Activated CD4-positive, alpha-beta T cell treated with anti-CD3 and anti-CD28 coated beads, Interleukin-2, Interleukin-6, amounts not matched to agents 100 ng/mL and 50 ng/mL, durations not matched to agents 16 hours and 8 hours (primary cell): ENCODE results near the gene P4HA3.
A peak's percentile ranks its signal among the peaks of the same experiment; 100 is the strongest.
"Not testable (repeated sequence)": the region's sequence is repeated elsewhere in the genome, so short reads cannot be mapped to it uniquely, and the experiment has no call there.

Source experiments
- DNase-seq: peaks from one replicate; pipeline ENCODE4 v3.0.0-alpha.2; 2020

The P4HA3 gene

DNA sequence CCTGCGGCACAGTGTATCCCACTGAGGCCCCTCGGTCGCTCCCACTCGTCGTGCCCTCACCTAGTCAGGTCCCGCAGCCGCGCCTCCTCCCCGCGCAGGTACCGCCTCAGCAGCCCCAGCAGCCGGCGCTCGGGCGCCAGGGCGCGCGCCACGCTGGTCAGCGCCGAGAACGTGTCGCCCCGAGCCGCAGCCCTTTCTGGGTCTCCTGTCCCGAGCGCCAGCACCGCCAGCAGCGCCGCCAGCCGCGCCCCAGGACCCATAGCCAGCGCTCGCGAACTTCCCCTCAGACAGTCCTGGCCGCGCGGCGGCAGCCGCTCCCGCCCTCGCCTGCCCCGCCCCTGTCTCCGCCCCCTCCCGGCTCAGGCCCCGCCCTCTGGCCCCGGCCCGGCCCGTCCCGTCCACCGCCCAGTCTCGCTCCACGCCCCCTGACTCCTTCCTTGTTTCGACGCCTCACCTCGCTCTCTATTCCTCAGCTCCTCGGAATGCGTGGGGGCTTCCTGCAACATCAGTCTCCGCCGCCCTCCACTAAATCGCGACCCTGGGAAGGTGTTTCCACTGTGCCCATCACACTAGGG is at the start of gene P4HA3:
P4HA3 (minus strand) TSS at position 289 of the 575 bp plus-strand sequence; CDS start at position 260, 29 bp downstream.
- DNase-seq = peak; percentile 64

GRCh38 chr11:74357449-74357848 is 46.0 kb upstream of the P4HA3 start:
- DNase-seq = no peak

DNA sequence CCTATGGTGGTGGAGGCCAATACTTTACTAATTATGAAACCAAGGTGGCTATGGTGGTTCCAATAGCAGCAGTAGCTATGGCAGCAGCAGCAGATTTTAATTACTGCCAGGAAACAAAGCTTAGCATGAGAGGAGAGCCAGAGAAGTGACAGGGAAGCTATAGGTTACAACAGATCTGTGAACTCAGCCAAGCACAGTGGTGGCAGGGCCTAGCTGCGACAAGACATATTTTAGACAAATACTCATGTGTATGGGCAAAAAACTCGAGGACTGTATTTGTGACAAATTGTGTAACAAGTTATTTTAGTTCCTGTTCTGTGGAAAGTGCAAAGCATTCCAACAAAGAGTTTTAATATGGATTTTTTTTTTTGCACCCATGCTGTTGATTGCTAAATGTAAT is 44.2 kb upstream of the P4HA3 start:
- no peak for DNase-seq

- no peak for DNase-seq
Measured at GRCh38 chr11:74354036-74354435, 42.6 kb upstream of the P4HA3 start.

- DNase-seq = no peak
Measured at GRCh38 chr11:74347381-74347780, 35.9 kb upstream of the P4HA3 start.

DNA sequence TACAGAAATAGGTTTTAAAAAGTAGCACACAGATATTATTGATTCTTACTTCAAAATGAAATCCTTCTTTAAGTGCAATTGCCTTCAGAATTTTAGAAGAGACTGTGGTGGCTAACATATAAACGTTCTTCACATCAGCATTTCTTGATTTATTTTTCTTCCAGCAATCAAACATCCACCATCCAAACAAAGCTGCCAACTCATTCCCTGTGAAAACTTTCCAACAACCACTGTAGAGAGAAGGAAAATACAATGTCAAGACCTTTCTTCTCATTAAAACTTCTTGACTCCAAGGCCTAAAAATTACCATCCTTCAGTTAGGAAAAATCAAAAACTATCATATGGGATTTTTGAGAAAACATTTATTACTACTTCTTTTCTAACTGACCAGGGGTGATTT is 34.0 kb upstream of the P4HA3 start:
- DNase-seq = no peak

- no peak for DNase-seq
Measured at GRCh38 chr11:74341921-74342320, 30.5 kb upstream of the P4HA3 start.

GRCh38 chr11:74339619-74340018 is 28.2 kb upstream of the P4HA3 start:
- no peak for DNase-seq

GRCh38 chr11:74338963-74339362 is 27.5 kb upstream of the P4HA3 start:
- DNase-seq = no peak

GRCh38 chr11:74333193-74333592 is 21.8 kb upstream of the P4HA3 start:
- DNase-seq = no peak

DNA sequence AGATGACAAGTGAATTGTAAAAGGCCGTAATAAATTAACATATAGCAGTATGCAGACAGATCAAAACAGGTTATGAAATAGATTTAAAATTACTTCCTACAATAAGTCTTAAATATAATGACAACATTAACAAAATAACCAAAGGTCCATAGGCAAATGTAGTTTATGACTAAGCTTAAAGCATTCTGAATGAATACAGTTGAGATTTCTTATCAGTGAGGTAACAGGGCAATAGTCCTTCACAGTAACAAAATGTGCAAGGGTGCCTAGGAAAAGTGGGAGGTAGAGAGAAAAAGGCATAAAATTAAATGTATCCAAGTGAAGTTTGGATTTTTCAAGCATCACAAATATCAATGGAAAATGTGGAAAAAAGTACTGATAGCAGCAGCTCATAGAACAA is 20.9 kb upstream of the P4HA3 start:
- no peak for DNase-seq

DNA sequence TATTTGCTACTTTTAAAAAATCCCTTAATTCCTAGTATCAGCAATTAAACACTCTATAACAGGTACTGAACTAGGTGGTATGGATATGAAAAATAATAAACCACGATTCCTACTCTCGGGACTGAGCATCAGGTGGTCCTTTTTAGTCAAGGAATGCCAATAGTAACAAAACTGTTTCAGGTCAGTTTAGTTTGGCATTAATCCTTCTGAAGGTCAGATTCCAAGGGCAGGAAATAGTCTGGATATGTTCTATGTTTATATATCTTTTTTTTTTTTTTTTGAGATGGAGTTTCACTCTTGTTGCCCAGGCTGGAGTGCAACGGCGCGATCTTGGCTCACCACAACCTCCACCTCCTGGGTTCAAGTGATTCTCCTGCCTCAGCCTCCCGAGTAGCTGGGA is 19.6 kb upstream of the P4HA3 start:
- DNase-seq = not testable (repeated sequence)

DNA sequence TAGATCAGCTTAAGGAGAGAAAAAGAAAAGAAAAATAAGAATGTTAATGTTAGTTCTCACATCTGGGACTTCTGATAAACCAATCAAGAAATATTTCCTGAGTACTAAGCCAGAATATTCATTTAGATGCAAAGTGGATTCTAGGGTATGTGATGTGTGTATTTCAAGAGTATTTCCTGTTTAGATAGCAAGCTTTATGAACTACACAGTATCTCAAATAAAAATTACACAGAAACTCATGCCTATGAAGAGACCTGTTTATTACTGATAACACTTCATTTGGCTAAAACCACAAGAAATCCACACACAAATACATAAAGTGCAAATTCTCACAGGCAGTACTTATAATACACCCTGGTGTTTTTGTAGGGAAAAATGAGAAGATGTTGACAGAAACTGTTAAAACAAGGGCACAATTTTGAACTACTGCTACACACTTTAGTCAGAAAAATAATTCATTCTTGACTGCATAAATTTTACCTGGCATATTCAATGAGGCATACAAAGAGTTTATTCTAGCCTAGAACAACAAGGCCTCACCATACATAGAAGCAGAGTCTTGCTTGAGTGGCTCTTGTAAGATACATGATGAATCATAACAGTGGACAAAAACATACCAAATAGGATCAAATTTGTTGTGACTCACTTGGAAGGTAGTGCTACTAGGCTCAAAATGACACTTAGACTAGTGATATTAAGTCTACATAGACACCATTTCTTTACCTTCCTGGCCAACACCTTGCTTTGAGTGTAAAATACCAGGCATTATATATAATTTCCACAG is 18.8 kb upstream of the P4HA3 start:
- DNase-seq = no peak

GRCh38 chr11:74327076-74327475 is 15.6 kb upstream of the P4HA3 start:
- no peak for DNase-seq

- no peak for DNase-seq
Measured at GRCh38 chr11:74326665-74327064, 15.2 kb upstream of the P4HA3 start.

GRCh38 chr11:74325649-74326645 is 14.5 kb upstream of the P4HA3 start:
- DNase-seq = no peak

DNA sequence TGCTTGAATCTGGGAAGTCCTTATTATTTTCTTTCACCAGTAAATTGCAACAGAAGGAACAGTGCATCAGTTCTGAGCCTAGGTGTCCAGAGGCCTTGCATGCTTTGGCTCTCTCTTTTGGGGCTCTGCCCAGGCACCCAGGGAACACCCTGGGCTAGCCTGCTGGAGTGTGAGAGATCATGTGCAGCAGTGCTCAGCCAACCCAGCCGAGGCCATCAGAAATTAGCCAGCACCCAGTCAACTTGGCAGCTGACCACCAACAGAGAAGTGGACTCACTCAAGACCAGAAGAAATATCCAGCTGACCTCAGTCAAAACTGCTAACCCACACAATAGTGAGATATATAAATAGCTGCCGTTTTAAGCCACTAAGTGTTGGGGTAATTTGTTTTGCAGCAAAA is 11.2 kb upstream of the P4HA3 start:
- no peak for DNase-seq

DNA sequence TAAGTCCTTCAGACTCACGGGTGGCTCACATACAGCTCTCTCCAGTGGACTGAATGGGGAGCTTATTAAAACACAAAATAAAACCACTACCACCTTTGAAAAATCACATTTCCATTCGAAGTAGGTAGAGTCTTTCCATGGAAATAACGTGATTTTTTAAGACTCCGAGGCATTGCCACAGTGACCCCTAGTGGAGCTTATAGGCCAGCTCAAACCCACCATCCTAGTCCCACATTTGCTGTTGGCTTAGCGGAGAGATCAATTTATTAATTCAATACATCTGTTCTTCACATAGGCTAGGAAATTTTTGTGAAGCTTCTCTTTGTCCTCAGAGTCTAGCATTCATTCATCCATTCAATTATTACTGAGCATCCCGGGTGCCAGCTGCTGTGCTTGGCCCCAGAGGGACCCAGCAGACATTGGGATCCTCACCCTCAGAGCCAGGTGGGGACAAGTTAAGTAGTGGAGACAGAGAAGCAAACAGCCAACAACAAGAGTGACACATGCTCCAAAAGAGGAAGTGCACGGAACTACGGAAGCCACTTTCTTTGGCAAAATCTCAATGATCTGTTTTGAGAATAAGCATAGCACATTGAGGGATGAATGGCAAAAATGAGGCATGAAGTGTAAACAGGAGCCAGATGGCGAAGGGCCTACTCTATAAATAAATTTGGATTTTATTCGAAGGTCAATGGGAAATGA is 10.2 kb upstream of the P4HA3 start:
- DNase-seq = peak; percentile 27

DNA sequence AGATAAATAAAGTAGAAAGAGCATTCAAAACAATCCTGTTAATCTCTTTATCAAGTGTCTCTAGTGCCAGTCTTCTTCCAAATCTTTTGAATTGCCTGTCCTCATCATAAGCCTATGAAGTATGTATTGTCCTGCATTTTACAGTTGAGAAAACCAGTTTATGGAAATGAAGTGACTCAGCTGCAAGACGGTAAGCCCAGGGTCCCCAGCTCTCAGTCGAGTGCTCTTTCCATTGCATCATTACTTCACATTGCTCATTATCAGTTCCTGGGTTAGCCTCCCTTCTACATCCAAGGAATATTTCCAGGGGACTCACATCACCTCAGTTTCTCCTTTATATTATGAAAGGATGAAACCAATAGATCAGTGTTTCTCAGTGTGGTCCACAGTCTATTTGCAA is 9.1 kb upstream of the P4HA3 start:
- no peak for DNase-seq

GRCh38 chr11:74319139-74319816 is 7.8 kb upstream of the P4HA3 start:
- no peak for DNase-seq

- no peak for DNase-seq
Measured at GRCh38 chr11:74318241-74318932, 6.9 kb upstream of the P4HA3 start.
